IPS DF 19.7 (cell line): ENCODE results near the gene NCLN.
"Not testable (repeated sequence)": the region's sequence is repeated elsewhere in the genome, so short reads cannot be mapped to it uniquely, and the experiment has no call there.

Experiments used
- DNase-seq: peaks from one replicate; pipeline ENCODE4 v3.0.0-alpha.2; 2013; ENCODE audit warnings: low read depth, low spot score

The NCLN gene

DNA sequence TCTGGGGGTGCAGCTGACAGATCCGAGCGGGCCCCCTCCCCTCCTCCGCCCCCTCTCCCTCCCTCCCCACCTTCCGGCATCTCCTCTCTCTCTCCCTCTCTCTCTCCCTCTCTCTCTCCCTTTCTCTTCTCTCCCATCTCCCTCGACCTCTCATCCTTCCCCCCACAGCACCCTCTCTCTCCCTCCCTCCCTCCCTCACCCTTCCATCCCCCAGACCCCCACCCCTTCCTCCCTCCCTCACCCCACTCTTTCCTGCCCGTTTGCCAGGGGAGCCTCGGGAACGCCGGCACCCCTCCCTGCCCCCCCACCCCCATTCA is 39.4 kb downstream of the NCLN start:
- DNase-seq = no peak

DNA sequence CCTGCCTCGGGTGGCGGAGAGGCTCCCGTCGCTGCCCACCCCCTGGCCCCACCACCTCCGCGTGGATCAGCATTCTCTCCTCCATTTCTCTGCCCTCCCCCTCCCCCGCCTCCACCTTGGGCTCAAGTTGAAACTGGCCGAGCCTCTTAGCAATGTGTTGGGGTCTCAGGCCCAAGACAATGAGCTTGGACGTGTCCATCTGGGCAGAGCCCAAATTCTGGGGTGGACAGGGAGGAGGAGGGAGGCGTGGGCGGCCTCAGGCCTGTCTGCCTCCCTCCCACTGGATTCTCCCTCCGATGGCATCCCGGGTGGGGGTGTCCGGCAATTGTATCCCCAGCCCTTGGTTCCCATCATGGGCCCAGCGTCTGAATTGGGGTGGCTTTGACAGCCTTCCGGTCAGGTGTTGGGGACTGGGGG is 40.0 kb downstream of the NCLN start:
- no peak for DNase-seq

DNA sequence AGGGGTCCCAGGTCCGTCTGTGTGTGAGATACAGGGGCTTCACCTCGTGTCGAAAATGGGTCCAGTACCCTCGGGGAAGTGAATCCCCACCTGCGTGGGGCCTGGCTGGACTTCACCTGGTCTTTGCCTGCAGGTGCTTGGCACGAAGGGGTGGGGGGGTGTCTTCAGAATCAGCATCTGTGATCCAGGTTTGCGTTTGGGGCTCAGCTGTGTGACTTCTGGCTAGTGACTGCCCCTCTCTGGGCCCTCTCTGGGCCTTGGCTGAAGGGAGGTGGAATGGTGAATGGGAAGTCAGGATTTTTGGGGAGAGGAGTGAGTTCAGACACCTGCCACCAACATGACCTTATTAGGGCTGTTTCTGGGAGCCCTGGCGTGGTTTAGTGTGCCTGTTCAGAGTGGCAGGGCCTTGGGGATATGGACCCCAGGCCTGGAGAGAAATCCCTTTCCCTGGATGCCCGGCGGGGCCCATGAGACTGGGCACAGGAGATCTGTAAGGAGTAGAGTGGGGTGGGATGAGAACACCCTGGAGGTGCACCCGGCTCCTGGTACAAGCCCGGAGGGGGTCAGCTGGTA is 41.4 kb downstream of the NCLN start:
- DNase-seq = no peak

DNA sequence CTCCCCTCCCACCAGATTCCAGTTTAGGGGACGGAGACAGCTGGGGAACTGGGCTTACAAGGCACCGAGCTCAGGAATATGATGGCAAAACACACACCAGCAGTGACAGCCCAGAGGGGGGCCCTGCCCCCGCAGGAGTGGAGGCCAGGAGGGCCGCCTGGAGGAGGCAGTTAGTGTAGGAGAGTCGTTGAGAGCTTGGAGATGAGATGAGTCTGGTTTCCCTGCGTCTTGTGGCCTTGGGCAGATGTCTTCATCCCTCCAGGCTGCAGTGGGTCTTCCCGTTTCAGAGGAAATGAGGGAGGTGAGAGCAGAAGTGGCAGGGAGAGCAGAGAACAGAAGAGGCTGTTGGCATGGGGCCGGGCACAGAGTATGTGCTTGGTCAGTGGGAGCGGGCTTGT is 43.6 kb downstream of the NCLN start:
- DNase-seq = no peak

DNA sequence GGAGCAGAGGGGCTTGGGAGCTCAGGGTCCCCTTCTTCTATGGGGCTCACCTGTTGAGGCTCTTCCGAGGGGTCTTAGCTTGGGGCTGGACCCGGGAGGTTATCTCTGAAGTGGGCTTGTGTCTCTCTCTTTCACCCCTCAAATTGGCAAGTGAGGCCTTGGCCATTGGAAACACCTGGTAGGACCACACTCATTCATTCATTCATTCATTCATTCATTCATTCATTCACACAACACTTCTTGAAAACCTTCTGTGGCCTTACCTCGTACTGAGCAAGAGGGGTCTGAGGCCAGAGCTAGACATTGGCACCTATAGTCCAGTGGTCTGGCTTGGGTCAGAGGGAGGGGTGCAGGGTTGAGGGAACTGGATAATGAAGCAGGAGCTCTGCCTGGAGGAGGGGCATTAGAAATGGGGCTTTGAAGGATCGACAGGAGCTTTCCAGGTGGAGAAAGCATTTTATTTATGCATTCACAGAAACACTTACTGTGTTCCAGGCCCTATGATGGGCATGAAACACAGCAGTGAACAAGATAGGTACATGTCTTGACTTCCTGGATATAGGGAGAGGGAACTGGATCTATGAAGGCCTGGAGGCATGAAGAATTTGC is 44.3 kb downstream of the NCLN start:
- DNase-seq = no peak

DNA sequence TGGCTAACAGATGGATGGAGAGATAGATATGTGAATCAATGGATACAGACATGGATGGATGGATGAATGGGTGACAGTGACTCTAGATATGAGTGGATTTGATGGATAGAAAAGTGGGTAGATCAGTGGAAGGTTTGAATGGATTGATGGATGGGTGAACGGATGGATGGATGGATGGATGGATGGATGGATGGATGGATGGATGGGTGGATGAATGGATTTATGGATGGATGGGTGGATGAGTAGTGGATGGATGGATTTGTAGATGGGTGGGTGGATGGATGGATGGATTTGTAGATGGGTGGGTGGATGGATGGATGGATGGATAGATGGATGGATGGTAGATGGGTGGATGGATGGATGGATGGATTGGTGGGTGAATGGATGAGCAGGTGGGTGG is 45.6 kb downstream of the NCLN start:
- DNase-seq = no peak

DNA sequence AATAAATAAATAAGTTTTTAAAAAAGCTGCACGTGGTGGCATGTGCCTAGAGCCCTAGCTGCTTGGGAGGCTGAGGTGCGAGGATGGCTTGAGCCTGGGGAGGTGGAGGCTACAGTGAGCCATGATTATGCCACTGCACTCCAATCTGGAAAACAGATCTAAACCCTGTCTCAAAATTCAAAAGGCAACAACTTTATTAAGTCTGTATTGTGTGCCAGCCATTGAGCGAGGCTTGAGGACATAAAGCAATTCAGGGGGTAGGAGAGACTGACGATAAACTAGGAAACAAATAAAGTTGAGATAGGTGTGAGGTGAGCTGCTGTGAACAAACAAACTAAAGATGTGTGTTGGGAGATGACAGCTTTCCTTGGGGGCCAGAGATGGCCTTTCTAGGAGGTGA is 47.4 kb downstream of the NCLN start:
- no peak for DNase-seq

DNA sequence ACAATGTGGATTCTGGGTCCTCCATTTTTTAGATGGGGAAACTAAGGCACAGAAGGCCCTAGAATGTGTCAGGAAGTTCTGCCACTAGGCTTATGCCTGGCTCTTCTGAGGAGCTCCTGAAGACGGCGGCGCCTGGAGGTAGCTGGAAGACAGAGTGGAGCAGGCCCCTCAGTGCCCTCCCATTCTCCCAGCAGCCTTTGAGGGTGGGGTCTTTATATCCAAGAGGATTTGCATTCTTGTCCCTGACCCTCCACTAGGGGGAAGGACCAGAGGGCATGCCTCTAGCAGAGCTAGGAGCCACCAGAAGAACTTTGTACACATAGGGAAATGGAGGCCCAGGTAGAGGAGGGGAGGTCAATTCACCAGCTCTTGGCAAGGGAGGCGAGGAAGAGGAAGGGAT is 48.1 kb downstream of the NCLN start:
- DNase-seq = no peak

DNA sequence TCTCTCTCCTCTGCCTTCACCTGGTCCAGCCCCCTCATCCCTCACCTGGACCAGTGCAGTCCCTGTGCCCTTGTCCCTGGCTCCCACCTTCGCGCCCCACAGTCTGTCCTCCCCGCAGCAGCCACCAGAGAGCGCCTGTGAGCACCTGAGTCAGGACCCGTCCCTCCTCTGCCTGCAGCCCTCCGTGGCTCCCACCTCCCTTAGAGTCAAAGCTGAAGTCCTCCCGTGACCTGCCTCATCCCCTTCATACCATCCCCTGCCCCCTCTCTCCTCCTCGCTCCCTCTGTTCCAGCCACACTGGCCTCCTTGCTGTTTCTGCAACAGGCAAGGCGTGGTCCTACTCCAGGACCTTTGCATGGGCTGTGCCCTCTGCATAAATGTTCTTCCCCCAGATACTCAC is 49.1 kb downstream of the NCLN start:
- no peak for DNase-seq

DNA sequence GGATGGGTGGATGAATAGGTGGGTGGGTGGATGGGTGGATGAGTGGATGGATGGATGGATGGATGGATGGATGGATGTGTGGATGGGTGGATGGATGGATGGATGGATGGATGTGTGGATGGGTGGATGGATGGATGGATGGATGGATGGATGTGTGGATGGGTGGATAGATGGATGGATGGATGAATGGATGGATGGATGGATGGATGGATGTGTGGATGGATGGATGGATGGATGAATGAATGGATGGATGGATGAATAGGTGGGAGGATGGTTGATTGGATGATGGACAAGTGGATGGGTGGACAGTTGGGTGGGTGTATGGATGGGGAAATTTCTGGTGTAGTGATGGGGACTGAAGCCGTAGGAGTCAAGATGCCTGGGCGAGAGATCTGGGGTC is 49.9 kb downstream of the NCLN start:
- DNase-seq = not testable (repeated sequence)

DNA sequence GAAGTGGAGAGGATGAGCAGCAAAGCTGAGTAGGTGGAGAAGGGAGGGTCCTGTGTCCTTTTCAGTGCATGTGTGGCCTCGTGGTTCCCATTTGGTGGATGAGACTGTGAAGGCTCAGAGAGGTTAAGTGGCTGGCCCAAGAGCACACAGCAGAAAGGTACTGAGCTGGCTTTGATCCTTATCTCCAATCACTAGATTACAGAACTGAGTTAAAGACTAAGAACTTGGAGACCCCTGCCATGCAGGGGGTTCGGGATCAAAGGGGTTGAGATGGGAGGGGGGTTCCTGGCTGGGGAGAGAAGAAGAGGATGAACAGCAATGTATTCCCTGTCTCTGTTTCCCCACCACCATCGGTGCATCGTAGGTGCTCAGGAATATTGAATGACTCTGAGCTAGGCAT is 50.5 kb downstream of the NCLN start:
- no peak for DNase-seq

DNA sequence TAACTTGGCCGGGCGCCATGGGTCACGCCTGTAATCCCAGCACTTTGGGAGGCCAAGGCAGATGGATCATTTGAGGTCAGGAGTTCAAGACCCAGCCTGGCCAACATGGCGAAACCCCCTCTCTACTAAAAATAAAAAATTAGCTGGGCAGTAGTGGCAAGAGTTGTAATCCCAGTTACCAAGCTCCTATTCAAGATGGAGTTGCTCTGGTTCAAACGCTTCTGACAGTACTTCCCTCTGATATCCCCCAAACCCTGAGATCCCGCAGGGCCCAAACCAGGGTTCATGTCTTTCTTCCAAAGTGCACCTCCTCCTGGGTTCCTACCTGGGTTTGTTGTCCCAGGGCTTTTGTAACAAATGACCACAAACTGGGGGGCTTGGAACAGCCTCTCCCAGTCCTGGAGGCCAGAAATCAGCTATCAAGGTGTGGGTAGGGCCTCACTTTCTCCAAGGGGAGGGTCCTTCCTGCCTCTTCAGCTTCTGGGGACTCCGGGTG is 52.4 kb downstream of the NCLN start:
- DNase-seq = no peak

DNA sequence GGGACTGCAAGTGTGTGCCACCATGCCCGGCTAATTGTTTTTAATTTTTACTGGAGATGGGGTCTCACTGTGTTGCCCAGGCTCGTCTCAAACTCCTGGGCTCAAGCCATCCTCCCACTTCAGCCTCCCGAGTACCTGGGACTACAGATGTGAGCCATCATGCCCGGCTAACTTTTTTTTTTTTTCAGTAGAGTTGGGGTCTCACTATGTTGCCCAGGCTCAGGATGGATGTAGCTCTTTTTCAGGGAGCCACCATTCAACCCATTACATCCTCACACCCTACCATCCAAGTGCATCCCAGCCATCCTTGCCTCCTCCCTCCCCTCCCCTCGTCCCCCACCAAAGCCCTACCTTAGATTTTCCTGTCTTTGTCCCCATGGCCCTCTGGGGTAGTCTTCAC is 53.6 kb downstream of the NCLN start:
- DNase-seq = no peak

DNA sequence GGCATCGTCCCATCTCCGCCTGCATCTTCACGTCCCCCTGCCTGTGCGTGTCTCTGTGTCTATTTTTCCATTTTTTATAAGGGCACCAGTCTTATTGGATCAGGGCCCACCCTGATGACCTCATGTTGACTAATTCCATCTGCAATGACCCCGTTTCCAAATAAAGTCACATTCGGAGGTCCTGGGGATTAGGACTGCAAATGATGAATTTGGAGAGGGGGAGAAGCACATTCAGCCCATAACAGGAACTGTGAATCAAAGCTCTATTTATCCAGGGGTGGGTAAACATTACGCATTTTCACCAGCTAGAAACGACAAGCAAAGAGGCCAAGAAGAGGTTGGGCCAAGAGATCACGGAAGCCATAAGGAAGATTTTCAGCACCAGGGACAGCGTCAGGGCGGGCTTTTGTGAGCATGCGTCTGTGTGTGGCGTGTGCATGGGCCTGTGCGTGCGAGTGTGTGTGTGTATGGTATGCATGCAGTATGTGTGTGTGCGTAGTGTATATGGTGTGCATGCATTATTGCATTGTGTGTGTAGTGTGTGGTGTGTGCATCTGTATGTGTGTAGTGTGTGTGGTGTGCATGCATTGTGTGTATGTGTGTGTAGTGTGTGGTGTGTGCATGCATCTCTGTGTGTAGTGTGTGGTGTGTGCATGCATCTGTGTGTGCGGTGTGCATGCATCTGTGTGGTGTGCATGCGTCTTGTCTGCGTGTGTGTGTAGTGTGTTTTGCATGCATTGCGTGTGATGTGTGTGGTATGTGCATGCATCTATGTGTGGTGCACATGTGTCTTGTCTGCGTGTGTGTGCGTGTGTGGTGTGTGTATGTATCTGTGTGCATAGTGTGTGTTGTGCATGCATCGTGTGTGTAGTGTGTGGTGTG is 58.3 kb downstream of the NCLN start:
- no peak for DNase-seq

DNA sequence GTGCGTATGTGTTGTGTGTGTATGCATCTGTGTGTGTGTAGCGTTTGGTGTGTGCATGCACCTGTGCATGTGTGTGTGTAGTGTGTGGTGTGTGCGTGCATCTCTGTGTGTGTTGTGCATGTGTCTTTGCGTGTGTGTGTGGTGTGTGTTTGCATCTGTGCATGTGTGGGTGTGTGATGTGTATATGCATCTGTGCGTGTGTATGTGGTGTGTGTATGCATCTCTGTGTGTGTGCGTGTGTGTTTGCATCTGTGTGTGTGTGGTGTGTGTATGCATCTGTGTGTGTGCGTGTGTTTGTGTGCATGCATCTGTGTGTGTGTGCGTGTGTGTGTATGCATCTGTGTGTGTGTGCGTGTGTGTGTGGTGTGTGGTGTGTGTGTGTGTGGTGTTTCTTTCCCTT is 59.3 kb downstream of the NCLN start:
- no peak for DNase-seq

DNA sequence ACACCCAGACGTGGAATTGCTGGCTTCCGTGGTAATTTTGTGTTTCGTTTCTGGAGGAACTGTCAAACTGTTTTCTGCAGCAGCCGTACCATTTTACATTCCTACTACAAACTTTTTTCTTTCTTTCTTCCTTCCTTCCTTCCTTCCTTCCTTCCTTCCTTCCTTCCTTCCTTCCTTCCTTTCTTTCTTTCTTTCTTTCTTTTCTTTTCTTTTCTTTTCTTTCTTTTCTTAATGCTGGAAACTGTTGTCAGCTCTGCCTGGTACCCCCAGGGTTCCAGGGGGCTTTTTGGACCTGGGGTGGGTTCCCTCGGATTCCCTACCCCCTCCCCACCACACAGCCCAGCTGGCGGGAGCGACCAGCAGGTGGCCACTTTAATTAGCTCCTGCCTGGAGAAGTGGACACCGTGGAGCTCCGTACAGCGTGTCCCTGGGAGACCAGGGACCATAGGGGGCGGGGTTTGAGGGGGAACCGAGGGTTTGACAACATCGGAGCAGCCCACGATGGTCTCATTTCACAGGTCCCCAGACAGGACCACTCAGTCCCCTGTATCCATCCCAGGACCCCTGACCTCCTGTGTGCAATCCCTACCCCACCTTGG is 63.1 kb downstream of the NCLN start:
- DNase-seq = no peak

DNA sequence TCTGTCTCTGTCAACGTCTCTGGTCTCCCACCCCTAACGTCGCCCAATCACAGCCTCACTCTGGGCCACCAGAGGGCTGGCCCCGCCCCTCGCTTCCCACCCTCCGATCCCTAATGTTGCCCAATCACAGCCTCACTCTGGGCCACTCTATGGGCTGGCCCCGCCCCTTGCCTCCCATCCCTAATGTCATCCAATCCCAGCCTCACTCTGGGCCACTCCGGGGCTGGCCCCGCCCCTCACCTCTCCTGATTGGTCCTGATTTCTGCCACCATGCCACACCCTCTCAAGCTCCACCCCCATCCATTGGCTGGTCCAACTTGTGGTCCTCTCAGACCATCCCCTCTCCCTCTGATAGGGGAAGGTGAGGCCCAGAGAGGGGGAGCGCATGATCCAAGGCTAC is 63.7 kb downstream of the NCLN start:
- no peak for DNase-seq

DNA sequence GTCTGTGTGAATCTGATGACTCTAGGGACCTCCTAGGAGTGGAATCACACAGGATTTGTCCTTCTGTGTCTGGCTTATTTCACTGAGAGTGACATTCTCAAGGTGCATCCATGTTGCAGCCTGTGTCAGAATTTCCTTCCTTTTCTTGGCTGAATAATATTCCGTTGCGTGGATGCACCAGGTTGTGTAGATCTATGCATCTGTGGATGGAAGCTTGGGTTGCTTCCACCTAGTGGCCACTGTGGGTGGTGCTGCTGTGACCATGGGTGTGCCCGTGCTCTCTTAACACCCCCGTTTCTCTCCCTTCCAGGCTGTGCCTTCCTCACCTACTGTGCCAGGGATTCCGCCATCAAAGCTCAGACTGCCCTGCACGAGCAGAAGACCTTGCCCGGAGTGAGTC is 64.9 kb downstream of the NCLN start:
- DNase-seq = no peak

DNA sequence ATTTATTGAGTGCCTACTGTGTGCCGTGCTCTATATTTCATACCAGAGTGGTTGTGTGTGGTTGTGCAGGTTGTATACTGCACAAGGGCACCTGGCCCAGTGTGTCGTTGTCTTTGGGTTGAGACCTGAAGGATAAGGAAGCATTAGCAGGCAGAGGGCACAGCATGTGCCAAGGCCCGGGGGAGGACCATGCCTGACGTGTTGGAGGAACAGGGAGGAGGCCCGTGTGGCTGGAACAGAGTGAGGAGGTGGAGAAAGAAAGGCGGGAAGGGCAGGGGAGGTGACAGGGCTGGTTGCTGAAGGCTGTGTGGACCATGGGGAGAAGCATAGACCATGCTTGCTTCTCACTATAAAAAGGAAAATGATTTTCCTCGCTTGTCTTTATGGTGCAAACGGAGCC is 65.5 kb downstream of the NCLN start:
- no peak for DNase-seq

DNA sequence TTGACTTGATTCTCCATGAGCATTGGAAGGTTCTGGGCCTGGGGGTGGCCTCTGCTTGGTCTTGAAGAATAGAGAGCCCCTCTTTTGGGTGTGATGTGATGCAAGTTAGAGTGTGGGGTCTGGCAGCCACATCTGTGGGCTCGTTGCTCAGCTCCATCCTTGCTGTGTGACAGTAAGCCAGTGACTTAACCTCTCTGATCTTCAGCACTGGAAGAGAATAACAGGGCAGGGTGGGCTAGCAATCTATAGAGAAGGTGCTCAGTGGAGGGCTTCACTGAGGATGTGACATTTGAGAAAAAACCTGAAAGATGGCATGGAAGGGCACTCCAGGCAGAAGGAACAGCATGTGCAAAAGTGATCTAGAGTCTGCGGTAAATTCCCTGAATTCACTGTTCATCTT is 66.9 kb downstream of the NCLN start:
- no peak for DNase-seq

DNA sequence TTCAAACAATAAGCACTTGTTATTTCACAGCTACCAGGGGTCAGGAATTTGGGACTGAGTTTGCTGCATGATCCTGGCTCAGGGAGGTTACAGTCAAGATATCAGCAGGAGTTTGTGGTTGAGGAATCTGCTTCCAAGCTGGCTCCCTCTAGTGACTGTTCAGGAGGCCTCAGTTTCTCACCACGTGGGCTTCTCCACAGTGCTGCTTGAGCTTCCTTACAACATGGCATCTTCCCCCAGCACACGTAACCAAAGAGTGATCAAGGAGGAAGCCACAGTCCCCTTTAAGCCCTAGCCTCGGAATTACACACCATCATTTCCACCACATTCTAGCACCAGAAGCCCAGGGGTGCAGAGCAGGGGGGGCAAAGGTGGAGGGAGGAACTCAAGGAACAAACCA is 67.5 kb downstream of the NCLN start:
- no peak for DNase-seq

DNA sequence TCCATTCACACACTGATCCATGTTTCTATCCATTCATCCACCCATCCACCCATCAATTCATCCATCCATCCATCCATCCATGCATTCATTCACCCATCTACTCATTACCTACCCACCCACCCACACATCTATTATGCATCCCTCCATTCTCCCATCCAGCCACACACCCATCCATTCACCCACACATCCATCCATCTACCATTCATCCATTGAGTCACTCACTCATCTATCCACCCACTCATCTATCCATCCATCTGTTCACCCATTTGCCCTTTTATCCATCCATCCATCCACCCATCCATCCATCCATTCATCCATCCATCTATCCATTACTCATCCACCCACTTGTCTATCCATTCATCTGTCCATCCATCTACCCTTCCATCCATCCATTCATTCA is 68.8 kb downstream of the NCLN start:
- no peak for DNase-seq

DNA sequence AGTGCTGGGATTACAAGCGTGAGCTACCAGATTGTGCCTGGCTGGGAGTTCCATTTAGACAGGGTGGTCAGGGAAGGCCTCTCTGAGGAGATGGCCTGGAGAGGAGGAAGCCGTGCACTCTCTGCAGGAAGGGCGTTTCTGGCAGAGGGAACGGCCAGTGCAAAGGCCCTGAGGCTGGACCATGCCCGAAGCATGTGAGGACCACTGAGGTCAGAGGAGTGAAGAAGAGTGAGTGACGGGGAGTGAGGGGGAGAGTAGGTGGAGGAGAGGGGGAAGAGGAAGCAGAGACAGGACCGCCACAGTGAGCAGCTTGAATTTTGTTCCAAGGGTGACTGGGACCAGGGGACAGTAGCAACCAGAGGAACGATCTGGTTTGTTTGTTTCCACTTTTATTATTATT is 71.3 kb downstream of the NCLN start:
- DNase-seq = no peak
